HUES48 (cell line): ENCODE results near the gene THBS4.
"Not testable (repeated sequence)": the region's sequence is repeated elsewhere in the genome, so short reads cannot be mapped to it uniquely, and the experiment has no call there.

Experiments used
- H3K27ac ChIP-seq: one replicate; pipeline ENCODE4 v1.7.0; 2013; ENCODE audit warnings: low read depth, low read length, inconsistent platforms
- H3K27me3 ChIP-seq: 2 replicates; pipeline ENCODE4 v1.6.1; 2013; ENCODE audit warnings: mild to moderate bottlenecking, low read length; ENCODE audit not compliant: control insufficient read depth, insufficient read depth
- H3K36me3 ChIP-seq: 2 replicates; pipeline ENCODE4 v1.6.1; 2013; ENCODE audit warnings: low read length; ENCODE audit not compliant: control insufficient read depth, insufficient read depth
- H3K4me1 ChIP-seq: 2 replicates; pipeline ENCODE4 v1.6.1; 2013; ENCODE audit warnings: mild to moderate bottlenecking, low read length; ENCODE audit not compliant: control insufficient read depth, insufficient read depth
- H3K4me3 ChIP-seq: 2 replicates; pipeline ENCODE4 v1.5.1; 2013; ENCODE audit warnings: mild to moderate bottlenecking, low read depth, low read length
- H3K9ac ChIP-seq: 2 replicates; pipeline ENCODE4 v1.6.1; 2013; ENCODE audit warnings: mild to moderate bottlenecking, low read depth, low read length, moderate library complexity
- H3K9me3 ChIP-seq: 2 replicates; pipeline ENCODE4 v1.6.1; 2013; ENCODE audit warnings: low read length; ENCODE audit not compliant: control insufficient read depth, insufficient read depth

The THBS4 gene

GRCh38 chr5:80101993-80102392 lies 66.8 kb downstream of the THBS4 start:
- Histone ChIP-seq H3K4me3 (no peak overlapping the region), H3K27ac (no peak overlapping the region), H3K9me3 (no peaks in the 10 kb centered on the region), H3K27me3 (no peaks in the 10 kb centered on the region), H3K4me1 (peaks cover 14% of the 10 kb centered on the region), H3K36me3 (no peaks in the 10 kb centered on the region), H3K9ac (no peak overlapping the region)

DNA sequence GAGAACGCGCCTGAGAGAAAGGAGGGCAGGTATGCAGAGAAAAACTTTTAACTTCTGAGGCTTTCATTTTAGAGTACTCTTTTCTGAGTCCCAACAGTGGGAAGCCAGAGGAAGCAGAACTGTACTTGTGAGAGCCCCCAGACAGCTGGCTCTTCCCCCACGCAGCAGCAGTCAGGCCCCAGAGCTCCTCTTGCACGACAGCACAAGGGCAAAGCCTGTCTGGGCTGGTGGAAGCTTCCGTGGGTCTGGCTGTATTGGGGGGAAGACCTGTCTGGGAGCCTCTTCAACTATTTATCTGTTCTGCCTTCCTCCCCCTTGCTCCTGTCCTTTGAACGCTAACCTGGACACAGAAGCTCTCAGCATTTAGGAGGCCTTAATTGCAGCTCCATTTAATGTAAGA lies 68.2 kb downstream of the THBS4 start:
- Histone ChIP-seq H3K4me1 (peaks cover under 1% of the 10 kb centered on the region; the same call in 1 of the 2 replicates), H3K9me3 (no peaks in the 10 kb centered on the region), H3K27ac (no peak overlapping the region), H3K27me3 (no peaks in the 10 kb centered on the region), H3K36me3 (no peaks in the 10 kb centered on the region), H3K9ac (no peak overlapping the region), H3K4me3 (no peak overlapping the region)

DNA sequence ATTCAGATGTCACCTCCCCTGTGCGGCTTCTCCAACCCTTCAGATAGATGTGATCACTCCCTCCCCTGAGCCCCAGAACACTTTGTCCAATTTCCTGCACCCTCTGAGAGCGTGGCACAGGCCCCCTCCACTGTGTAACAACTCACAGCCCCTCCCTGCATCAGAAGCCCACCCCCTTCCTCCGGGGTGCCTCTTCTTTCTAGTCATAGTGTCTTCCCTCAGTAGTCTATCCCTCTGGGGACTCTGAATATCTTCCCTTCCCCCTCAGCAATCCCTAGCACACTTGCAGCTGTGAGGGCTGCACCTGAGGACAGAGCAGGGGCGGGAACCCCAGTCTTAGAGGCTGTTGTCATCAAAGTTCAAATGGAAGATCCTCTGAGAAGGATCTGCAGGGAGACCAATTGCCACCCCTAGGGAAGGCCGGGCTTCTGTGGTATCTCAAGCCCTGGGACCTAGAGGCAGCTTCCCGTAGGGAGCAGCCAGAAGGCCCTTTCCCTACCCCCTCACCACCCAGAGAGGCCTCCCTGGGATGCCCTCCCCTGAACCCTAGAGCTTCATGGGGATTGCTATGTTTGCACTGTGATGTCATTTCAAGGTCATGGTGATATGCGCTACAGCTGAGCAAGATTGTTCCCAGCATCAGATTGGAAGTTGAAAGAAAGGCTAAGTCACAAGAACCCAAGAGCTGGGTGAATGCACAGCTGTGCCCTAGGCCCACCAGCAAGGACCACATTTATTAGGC lies 70.7 kb downstream of the THBS4 start:
- H3K4me3 ChIP-seq: no peak overlapping the region
- H3K36me3 ChIP-seq: no peaks in the 10 kb centered on the region
- no peaks in the 10 kb centered on the region for H3K9me3 ChIP-seq
- peaks cover 10% of the 10 kb centered on the region for H3K4me1 ChIP-seq
- H3K27ac ChIP-seq: no peak overlapping the region
- H3K9ac ChIP-seq: no peak overlapping the region
- no peaks in the 10 kb centered on the region for H3K27me3 ChIP-seq

GRCh38 chr5:80106916-80107315 lies 71.8 kb downstream of the THBS4 start:
- peaks cover 21% of the 10 kb centered on the region for H3K4me1 ChIP-seq

DNA sequence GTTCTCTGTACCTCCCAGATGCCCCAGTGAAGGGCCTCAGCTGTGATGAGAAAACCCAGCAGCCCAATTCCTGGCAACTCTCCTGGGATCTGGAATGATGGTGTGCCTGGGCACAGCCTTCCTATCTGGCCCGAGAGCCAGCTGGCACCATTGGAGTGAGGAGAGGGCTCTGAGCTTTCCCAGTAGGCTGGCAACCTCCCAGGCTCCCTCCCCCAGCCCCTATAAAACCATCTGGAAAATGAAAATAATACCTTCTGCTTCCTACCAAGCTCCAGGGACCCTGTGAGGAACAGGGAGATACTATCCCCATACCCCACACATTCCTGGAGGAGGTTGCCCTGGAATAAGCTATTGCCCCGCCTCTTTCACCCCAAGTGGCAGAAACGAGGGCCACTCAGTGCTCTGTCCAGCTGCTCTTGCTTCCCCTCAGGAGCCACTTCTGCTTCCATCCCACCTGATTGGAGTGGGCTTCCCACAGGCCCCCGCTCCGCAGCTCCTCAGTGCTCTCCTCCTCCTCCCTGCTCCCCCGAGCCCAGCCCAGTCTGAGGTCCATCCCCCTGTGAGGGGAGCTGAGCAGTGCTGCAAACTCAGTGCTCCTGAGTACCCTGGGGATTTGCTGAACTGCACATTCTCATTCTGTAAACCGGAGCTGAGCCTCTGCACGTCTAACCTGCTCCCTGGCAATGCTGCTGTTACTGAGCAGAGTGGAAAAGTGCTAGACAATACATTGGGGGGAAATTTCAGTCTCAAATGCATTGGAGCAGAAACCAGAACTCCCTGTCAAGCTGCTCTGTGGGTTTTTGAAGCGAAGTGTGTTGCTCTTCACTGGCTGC lies 74.7 kb downstream of the THBS4 start:
- no peaks in the 10 kb centered on the region for H3K9me3 ChIP-seq
- peak overlapping the region; percentile 62 for H3K27ac ChIP-seq
- H3K4me3 ChIP-seq: no peak overlapping the region
- no peak overlapping the region for H3K9ac ChIP-seq
- H3K27me3 ChIP-seq: no peaks in the 10 kb centered on the region
- H3K36me3 ChIP-seq: no peaks in the 10 kb centered on the region
- H3K4me1 ChIP-seq: peaks cover 23% of the 10 kb centered on the region

More at GRCh38 chr5:80106916-80107315, 71.8 kb downstream of the THBS4 start:
- Histone ChIP-seq H3K4me3 (no peak overlapping the region), H3K9me3 (no peaks in the 10 kb centered on the region), H3K36me3 (no peaks in the 10 kb centered on the region), H3K27me3 (no peaks in the 10 kb centered on the region), H3K9ac (no peak overlapping the region), H3K27ac (no peak overlapping the region)

- H3K4me3 ChIP-seq, H3K9ac ChIP-seq, H3K9me3 ChIP-seq, H3K36me3 ChIP-seq, H3K27me3 ChIP-seq: not testable (repeated sequence)
- Histone ChIP-seq H3K27ac (peak overlapping the region; percentile 62), H3K4me1 (peaks cover 23% of the 10 kb centered on the region)
Measured at GRCh38 chr5:80111376-80111990, 76.3 kb downstream of the THBS4 start.

- no peaks in the 10 kb centered on the region for H3K27me3 ChIP-seq
- H3K4me3 ChIP-seq: no peak overlapping the region
- H3K9me3 ChIP-seq: no peaks in the 10 kb centered on the region
- no peaks in the 10 kb centered on the region for H3K36me3 ChIP-seq
- no peak overlapping the region for H3K27ac ChIP-seq
- H3K9ac ChIP-seq: no peak overlapping the region
- H3K4me1 ChIP-seq: peaks cover 19% of the 10 kb centered on the region
Measured at GRCh38 chr5:80114860-80115259, 79.7 kb downstream of the THBS4 start.

DNA sequence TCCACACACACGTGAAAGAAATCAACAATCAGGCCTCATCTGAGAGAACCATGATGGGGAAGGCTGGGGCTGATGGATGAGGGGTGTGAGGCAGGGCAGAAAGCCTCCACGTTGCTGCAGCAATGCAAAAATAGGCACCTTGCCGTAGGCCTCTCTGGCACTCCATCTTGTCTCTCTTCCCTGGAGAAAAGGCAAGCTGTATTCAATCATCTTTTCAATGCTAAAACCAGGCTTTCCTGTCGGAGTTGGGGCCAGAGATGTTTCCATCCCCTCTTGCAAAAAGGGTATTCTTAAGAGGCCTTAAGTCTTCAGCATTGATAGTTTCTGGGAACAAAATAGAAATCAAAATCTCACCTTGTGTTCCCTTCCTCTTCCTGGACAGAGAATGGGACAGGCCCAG lies 80.9 kb downstream of the THBS4 start:
- Histone ChIP-seq H3K27me3 (no peaks in the 10 kb centered on the region), H3K27ac (no peak overlapping the region), H3K9me3 (no peaks in the 10 kb centered on the region), H3K9ac (no peak overlapping the region), H3K4me3 (no peak overlapping the region), H3K4me1 (peaks cover 11% of the 10 kb centered on the region; the same call in 1 of the 2 replicates), H3K36me3 (no peaks in the 10 kb centered on the region)

DNA sequence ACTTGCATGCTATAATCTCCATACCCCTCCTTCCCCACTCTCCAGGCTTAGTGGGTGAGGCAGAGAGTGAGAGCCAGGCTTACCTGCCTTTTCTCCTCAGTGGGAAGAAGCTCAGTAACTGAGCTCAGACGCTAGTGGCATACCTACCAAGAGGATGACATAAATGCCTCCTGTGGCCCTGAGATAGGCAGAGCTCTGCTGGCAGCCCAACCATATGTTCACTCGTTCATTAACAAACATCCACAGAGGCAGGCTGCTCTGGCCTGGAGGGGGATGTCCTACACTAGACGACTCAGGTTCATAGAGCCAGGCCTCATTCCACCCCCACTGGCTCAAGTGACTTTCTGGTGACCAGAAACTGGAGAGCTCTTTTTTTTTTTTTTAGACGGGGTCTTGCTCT lies 81.3 kb downstream of the THBS4 start:
- no peaks in the 10 kb centered on the region for H3K27me3 ChIP-seq
- no peak overlapping the region for H3K27ac ChIP-seq
- H3K4me3 ChIP-seq: no peak overlapping the region
- H3K9me3 ChIP-seq: no peaks in the 10 kb centered on the region
- H3K4me1 ChIP-seq: peaks cover 7% of the 10 kb centered on the region; the same call in 1 of the 2 replicates
- no peaks in the 10 kb centered on the region for H3K36me3 ChIP-seq
- H3K9ac ChIP-seq: no peak overlapping the region

DNA sequence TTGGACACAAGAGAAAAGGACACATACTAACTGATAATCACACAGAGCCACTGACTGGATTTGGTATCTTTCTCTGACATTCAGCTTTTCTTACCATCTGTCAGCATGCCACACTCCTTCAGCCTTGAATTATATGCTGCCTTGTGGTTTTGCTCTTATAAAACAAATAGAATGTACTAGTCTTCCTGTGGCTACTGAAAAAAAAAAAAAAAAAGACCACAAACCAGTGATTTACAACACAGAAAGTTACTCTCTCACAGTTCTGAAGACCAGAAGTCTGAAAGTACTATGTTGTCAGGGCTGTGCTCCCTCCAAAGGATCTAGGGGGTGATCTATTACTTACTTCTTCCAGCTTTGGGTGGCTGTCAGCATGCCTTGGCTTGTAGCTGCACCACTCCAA lies 82.3 kb downstream of the THBS4 start:
- Histone ChIP-seq H3K36me3 (no peaks in the 10 kb centered on the region), H3K27me3 (no peaks in the 10 kb centered on the region), H3K27ac (no peak overlapping the region), H3K9ac (no peak overlapping the region), H3K4me3 (no peak overlapping the region), H3K9me3 (no peaks in the 10 kb centered on the region), H3K4me1 (no peaks in the 10 kb centered on the region)

DNA sequence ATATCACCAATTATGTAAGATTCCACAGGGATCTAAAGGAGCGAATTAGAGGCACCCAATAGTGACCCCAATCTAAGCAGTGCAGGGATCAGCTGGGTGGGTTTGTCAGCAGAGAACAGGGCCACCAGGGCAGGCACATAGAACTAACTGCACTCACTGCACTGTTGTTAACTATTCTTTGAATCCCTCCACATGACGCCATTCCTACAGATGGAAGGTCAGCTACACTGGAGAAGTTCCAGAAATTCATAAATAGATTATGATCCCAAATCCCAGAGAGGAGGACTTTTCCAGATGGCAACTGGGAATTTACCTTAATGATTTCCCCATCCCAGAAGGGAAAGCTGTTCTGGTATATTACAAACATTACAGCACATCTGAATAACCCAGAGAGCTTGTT lies 84.2 kb downstream of the THBS4 start:
- Histone ChIP-seq H3K9ac (no peak overlapping the region), H3K4me3 (no peak overlapping the region), H3K36me3 (no peaks in the 10 kb centered on the region), H3K4me1 (no peaks in the 10 kb centered on the region), H3K27me3 (no peaks in the 10 kb centered on the region), H3K27ac (no peak overlapping the region), H3K9me3 (no peaks in the 10 kb centered on the region)
